Panc1 (cell line): Measurements from ENCODE around the gene URAD. TPM values are rescaled to one million over a fixed set of nuclear protein-coding genes. Genes with fewer than 3 reads are reported as not detected.
A peak's percentile ranks its signal among the peaks of the same experiment; 100 is the strongest.

Experiments
- ATAC-seq: fragments of 200-7000 bp; cut with Tn5 transposase; 2 replicates; pipeline ENCODE4 v1.9.1; 2020; ENCODE audit warnings: mild to moderate bottlenecking, moderate library complexity
- BruUV-seq: library from RNA; stranded (reverse); fragments of 400-500 nt; replicated peaks from 2 replicates; lab custom pipeline; 2021; lab: Mats Ljungman, UMichigan
- CTCF ChIA-PET: fragments of 300-600 bp; sonication (Branson Sonifier 250); formaldehyde crosslinking; loops from one replicate; lab custom pipeline; 2022; ENCODE audit warnings: antibody characterized with exemption; lab: Charles Lee
- POLR2A ChIA-PET: fragments of 300-600 bp; sonication (Branson Sonifier 250); formaldehyde crosslinking; loops from one replicate; lab custom pipeline; 2022; ENCODE audit warnings: antibody characterized with exemption; lab: Charles Lee
- DNase-seq: peaks from one replicate; pipeline ENCODE4 v3.0.0-alpha.2; 2010; ENCODE audit warnings: low read depth, low spot score
- H3K27ac ChIP-seq: 2 replicates; pipeline ENCODE4 v1.5.1; 2011; ENCODE audit warnings: mild to moderate bottlenecking, low read length, inconsistent platforms
- H3K27me3 ChIP-seq: fragments of 200-500 bp; sonication (Bioruptor generic); 2 replicates; pipeline ENCODE4 v1.6.0; 2014; ENCODE audit warnings: low read length, inconsistent platforms; ENCODE audit not compliant: control insufficient read depth, insufficient read depth
- H3K36me3 ChIP-seq: fragments of 200-500 bp; sonication (Bioruptor generic); 2 replicates; pipeline ENCODE4 v1.5.1; 2014; ENCODE audit warnings: inconsistent platforms, mild to moderate bottlenecking, low read length, moderate library complexity; ENCODE audit not compliant: control insufficient read depth, insufficient read depth
- H3K4me1 ChIP-seq: 2 replicates; pipeline ENCODE4 v1.5.1; 2011; ENCODE audit warnings: inconsistent platforms, mild to moderate bottlenecking, low read length, moderate library complexity; ENCODE audit not compliant: control insufficient read depth, insufficient read depth
- H3K4me3 ChIP-seq, 2 experiments: 2 replicates each; pipeline ENCODE4 v1.5.1; 2011 to 2012; ENCODE audit warnings: low read depth in 2 of 2, low read length in 2 of 2, mild to moderate bottlenecking in 2 of 2, inconsistent platforms in 1 of 2, moderate library complexity in 1 of 2
- H3K9me3 ChIP-seq: fragments of 200-500 bp; sonication (Bioruptor generic); 2 replicates; pipeline ENCODE4 v1.5.1; 2014; ENCODE audit warnings: low read depth, mild to moderate bottlenecking, inconsistent platforms, low read length, moderate library complexity; ENCODE audit not compliant: control insufficient read depth, insufficient read depth
- POLR2AphosphoS5 ChIP-seq: IDR thresholded peaks from 2 replicates; pipeline ENCODE4 v1.6.1; 2012; ENCODE audit warnings: mild to moderate bottlenecking, low read depth, low read length, moderate library complexity
- SIN3A ChIP-seq: IDR thresholded peaks from 2 replicates; pipeline ENCODE4 v1.6.1; 2012; ENCODE audit warnings: low read depth, mild to moderate bottlenecking, low read length, moderate library complexity, borderline replicate concordance; ENCODE audit not compliant: insufficient read depth
- TCF7L2 ChIP-seq: IDR thresholded peaks from 2 replicates; pipeline ENCODE4 v1.6.1; 2011; ENCODE audit warnings: mild to moderate bottlenecking, low read depth, low read length, inconsistent platforms
- in situ Hi-C: cut with HindIII; loops from 2 replicates; pipeline ENCODE4 v1.10.0; 2016; ENCODE audit warnings: low sequenced_read_pairs, low pct_unique_long_range_greater_than_20kb
- intact Hi-C: fragments of 100-400 bp; cut with micrococcal nuclease; formaldehyde crosslinking; loops from one replicate; pipeline ENCODE4 v1.10.0; 2022; ENCODE audit not compliant: unreplicated experiment
- total RNA-seq: library from RNA; stranded (reverse); gene quantifications from one replicate; pipeline ENCODE4 v1.2.1, GENCODE V29; 2021; ENCODE audit not compliant: unreplicated experiment
- TF ChIP-seq, protein P1 (sequence below), 2 experiments: IDR thresholded peaks; 2 replicates each; pipeline ENCODE4 v1.6.1; 2011 to 2012; ENCODE audit warnings: low read depth in 2 of 2, control low read depth in 1 of 2, low read length in 1 of 2, mild to moderate bottlenecking in 1 of 2, moderate library complexity in 1 of 2; ENCODE audit not compliant: insufficient read depth in 1 of 2
- TF ChIP-seq, protein P2 (sequence below): fragments of 450-650 bp; IDR thresholded peaks from 2 replicates; pipeline ENCODE4 v1.5.1; 2017; ENCODE audit warnings: mild to moderate bottlenecking

The URAD gene
- total RNA-seq, 1 experiment from 2014 or later: not detected

DNA sequence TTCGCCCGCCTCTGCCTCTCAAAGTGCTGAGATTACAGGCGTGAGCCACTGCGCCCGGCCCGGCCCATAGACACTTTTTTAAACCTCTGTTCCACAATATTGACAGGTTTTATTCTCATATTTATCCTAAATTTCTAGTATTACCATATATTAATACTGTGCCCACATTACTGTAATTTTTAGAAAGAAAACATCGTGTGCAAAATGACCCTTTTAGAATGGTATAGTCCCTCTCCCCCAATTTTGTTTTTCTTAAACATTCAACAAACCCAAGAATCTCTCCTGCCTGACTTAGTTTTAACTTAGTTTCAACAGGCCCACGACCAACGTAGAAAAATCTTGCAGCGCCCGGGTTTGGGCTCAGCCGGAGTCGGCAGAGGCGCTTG, 28.5 kb downstream of the URAD start:
- TF ChIP-seq, protein P1, sequence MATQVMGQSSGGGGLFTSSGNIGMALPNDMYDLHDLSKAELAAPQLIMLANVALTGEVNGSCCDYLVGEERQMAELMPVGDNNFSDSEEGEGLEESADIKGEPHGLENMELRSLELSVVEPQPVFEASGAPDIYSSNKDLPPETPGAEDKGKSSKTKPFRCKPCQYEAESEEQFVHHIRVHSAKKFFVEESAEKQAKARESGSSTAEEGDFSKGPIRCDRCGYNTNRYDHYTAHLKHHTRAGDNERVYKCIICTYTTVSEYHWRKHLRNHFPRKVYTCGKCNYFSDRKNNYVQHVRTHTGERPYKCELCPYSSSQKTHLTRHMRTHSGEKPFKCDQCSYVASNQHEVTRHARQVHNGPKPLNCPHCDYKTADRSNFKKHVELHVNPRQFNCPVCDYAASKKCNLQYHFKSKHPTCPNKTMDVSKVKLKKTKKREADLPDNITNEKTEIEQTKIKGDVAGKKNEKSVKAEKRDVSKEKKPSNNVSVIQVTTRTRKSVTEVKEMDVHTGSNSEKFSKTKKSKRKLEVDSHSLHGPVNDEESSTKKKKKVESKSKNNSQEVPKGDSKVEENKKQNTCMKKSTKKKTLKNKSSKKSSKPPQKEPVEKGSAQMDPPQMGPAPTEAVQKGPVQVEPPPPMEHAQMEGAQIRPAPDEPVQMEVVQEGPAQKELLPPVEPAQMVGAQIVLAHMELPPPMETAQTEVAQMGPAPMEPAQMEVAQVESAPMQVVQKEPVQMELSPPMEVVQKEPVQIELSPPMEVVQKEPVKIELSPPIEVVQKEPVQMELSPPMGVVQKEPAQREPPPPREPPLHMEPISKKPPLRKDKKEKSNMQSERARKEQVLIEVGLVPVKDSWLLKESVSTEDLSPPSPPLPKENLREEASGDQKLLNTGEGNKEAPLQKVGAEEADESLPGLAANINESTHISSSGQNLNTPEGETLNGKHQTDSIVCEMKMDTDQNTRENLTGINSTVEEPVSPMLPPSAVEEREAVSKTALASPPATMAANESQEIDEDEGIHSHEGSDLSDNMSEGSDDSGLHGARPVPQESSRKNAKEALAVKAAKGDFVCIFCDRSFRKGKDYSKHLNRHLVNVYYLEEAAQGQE (IDR thresholded peaks at IDR 0.05; ENCODE audit: insufficient read depth in 1 of 2, low read depth in 2 of 2, low read length in 1 of 2): no peak
- TF ChIP-seq TCF7L2 (no peak), POLR2AphosphoS5 (no peak), SIN3A (no peak)
- TF ChIP-seq, protein P2, sequence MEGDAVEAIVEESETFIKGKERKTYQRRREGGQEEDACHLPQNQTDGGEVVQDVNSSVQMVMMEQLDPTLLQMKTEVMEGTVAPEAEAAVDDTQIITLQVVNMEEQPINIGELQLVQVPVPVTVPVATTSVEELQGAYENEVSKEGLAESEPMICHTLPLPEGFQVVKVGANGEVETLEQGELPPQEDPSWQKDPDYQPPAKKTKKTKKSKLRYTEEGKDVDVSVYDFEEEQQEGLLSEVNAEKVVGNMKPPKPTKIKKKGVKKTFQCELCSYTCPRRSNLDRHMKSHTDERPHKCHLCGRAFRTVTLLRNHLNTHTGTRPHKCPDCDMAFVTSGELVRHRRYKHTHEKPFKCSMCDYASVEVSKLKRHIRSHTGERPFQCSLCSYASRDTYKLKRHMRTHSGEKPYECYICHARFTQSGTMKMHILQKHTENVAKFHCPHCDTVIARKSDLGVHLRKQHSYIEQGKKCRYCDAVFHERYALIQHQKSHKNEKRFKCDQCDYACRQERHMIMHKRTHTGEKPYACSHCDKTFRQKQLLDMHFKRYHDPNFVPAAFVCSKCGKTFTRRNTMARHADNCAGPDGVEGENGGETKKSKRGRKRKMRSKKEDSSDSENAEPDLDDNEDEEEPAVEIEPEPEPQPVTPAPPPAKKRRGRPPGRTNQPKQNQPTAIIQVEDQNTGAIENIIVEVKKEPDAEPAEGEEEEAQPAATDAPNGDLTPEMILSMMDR: no peak
- CTCF ChIA-PET: interaction anchor here (0.6 to 1.7 kb wide), 2 partner anchors 129 to 756 kb away, joined by 9 to 10 read pairs; no protein-coding TSS in a partner anchor
- POLR2A ChIA-PET: no interaction called here
- Histone ChIP-seq H3K27ac (peak overlapping the region; percentile 63), H3K4me1 (peaks cover 27% of the 10 kb centered on the region), H3K4me3 (peak overlapping the region; percentile 40 to 60), H3K27me3 (no peaks in the 10 kb centered on the region), H3K36me3 (no peaks in the 10 kb centered on the region), H3K9me3 (no peaks in the 10 kb centered on the region)
- intact Hi-C loops (loop anchor here (10.0 kb wide), 1 partner anchor 595 kb away; no protein-coding TSS in a partner anchor), in situ Hi-C loops (loop anchor here (25.0 kb wide), 1 partner anchor 123 kb away; no protein-coding TSS in a partner anchor)
- ATAC-seq (no peak), DNase-seq (no peak)
- no TSS peak for BruUV-seq

DNA sequence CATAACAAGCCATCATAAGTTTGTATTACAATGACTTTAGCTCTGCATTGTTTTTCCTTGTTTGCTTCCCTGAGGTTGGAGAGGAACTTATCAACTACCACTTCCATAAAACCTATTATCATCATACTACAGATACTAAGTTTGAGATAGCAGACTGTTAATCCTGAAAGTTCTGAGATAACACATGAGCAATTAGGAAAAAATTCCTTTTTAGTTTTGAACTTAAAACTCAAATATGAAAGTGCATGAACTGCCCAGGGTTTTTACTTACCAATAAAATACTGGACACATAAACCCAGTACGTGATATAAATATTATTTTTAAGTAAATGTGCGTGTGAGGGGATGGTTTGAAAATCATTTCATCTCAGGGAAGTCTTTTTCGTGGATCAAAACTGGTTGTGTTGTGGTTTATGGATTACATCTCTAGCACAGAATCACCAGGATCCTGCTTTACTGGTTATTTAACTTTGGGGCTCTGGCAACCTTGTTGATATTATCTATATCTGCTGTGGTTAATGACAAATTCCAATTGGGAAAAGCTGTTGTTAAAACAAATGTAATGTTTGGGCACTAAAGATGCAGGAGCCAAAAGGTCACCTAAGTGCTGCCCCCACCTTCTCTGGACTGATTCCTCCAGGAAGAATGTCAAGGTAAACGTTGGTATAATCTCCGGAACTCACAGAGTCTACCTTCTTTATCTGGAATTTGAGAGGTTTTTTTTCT, 31.8 kb downstream of the URAD start:
- ATAC-seq: no peak
- POLR2A ChIA-PET: interaction anchor here (0.7 kb wide), 1 partner anchor 173 kb away, joined by 10 read pairs; no protein-coding TSS in a partner anchor
- peaks cover 20% of the 10 kb centered on the region for H3K4me1 ChIP-seq
- H3K27ac ChIP-seq: no peak overlapping the region
- no peaks in the 10 kb centered on the region for H3K36me3 ChIP-seq
- TF ChIP-seq TCF7L2 (no peak), SIN3A (no peak), POLR2AphosphoS5 (no peak)
- TF ChIP-seq, protein P1 (IDR thresholded peaks at IDR 0.05; ENCODE audit: insufficient read depth in 1 of 2, low read depth in 2 of 2, low read length in 1 of 2): no peak
- TF ChIP-seq, protein P2: no peak
- no peaks in the 10 kb centered on the region for H3K9me3 ChIP-seq
- CTCF ChIA-PET: no interaction called here
- in situ Hi-C loops: loop anchor here (25.0 kb wide), 1 partner anchor 119 kb away; no protein-coding TSS in a partner anchor
- DNase-seq: no peak
- intact Hi-C loops: loop anchor here (10.0 kb wide), 1 partner anchor 592 kb away; no protein-coding TSS in a partner anchor
- no peaks in the 10 kb centered on the region for H3K27me3 ChIP-seq
- BruUV-seq: no TSS peak
- no peak overlapping the region for H3K4me3 ChIP-seq
